Suprapubic skin (tissue), 4 donors: ENCODE data around the gene TSSK2. TPM values are rescaled to one million over a fixed set of nuclear protein-coding genes. Genes with fewer than 3 reads are reported as not detected.
A peak's percentile ranks its signal among the peaks of the same experiment; 100 is the strongest.

Experiments
- DNase-seq, 2 donors: peaks; one replicate each; pipeline ENCODE4 v3.0.0-alpha.2; 2019; ENCODE audit warnings: low spot score in 2 of 2
- H3K27ac ChIP-seq: fragments of 200-600 bp; sonication (generic); one replicate; pipeline ENCODE4 v1.5.1; 2019
- H3K27me3 ChIP-seq: fragments of 200-600 bp; sonication (generic); one replicate; pipeline ENCODE4 v1.5.1; 2019
- H3K36me3 ChIP-seq: fragments of 200-600 bp; sonication (generic); one replicate; pipeline ENCODE4 v1.5.1; 2019
- H3K4me1 ChIP-seq: fragments of 200-600 bp; sonication (generic); one replicate; pipeline ENCODE4 v1.5.1; 2019
- H3K4me3 ChIP-seq: fragments of 200-600 bp; sonication (generic); one replicate; pipeline ENCODE4 v1.5.1; 2019; ENCODE audit warnings: mild to moderate bottlenecking
- H3K9me3 ChIP-seq: fragments of 200-600 bp; sonication (generic); one replicate; pipeline ENCODE4 v1.5.1; 2019
- CTCF ChIP-seq, 2 donors: fragments of 200-600 bp in 1 of 2; fragments of 450-650 bp in 1 of 2; sonication (generic) in 1 of 2; IDR thresholded peaks; one replicate each; pipeline ENCODE4 v1.5.1; 2016 to 2019; ENCODE audit warnings: antibody characterized with exemption in 2 of 2, mild to moderate bottlenecking in 1 of 2, moderate library complexity in 1 of 2
- EP300 ChIP-seq: sonication (generic); formaldehyde crosslinking; IDR thresholded peaks from one replicate; pipeline ENCODE4 v1.6.1; 2017; ENCODE audit warnings: antibody characterized with exemption
- POLR2A ChIP-seq, 2 donors: fragments of 450-650 bp; IDR thresholded peaks; one replicate each; pipeline ENCODE4 v1.6.1; 2017; ENCODE audit warnings: antibody characterized with exemption in 2 of 2, mild to moderate bottlenecking in 2 of 2, moderate library complexity in 2 of 2
- POLR2AphosphoS5 ChIP-seq, 3 donors: sonication (generic); formaldehyde crosslinking; IDR thresholded peaks; one replicate each; pipeline ENCODE4 v1.6.1; 2017; ENCODE audit warnings: antibody characterized with exemption in 3 of 3
- WGBS: methylation state at CpG from one replicate; pipeline ENCODE4 v1.1.5; 2018; 5-methylcytosine and 5-hydroxymethylcytosine counted together
- total RNA-seq, 4 donors: library from RNA; depleted of rRNA; stranded (reverse); fragments of >200 nt; gene quantifications; one replicate each; pipeline ENCODE4 v1.1.0, GENCODE V29; 2016

The TSSK2 gene
- total RNA-seq, 4 donors from 2014 or later: not detected

- no peak for DNase-seq
- Histone ChIP-seq H3K27me3 (no peaks in the 10 kb centered on the region), H3K36me3 (peaks cover 5% of the 10 kb centered on the region), H3K4me3 (no peak overlapping the region), H3K27ac (no peak overlapping the region), H3K4me1 (peaks cover 47% of the 10 kb centered on the region), H3K9me3 (no peaks in the 10 kb centered on the region)
- TF ChIP-seq CTCF (IDR thresholded peaks at IDR 0.05) (no peak), EP300 (no peak), POLR2A (IDR thresholded peaks at IDR 0.05) (no peak), POLR2AphosphoS5 (IDR thresholded peaks at IDR 0.05) (no peak)
- WGBS: 84% methylated on average over 7 of the region's 7 CpGs
These were observed 3.1 kb upstream of the TSSK2 start for GRCh38 chr22:19128009-19128401.

GRCh38 chr22:19128946-19129727 is 2.0 kb upstream of the TSSK2 start:
- Histone ChIP-seq H3K27me3 (no peaks in the 10 kb centered on the region), H3K27ac (peak overlapping the region; percentile 66), H3K9me3 (no peaks in the 10 kb centered on the region), H3K4me3 (peak overlapping the region; percentile 13), H3K36me3 (peaks cover 17% of the 10 kb centered on the region), H3K4me1 (peaks cover 45% of the 10 kb centered on the region)
- DNase-seq: no peak
- TF ChIP-seq POLR2AphosphoS5 (IDR thresholded peaks at IDR 0.05) (no peak), EP300 (no peak), CTCF (IDR thresholded peaks at IDR 0.05) (no peak), POLR2A (IDR thresholded peaks at IDR 0.05) (no peak)
- WGBS: 62% methylated on average over 7 of the region's 7 CpGs

GRCh38 chr22:19129871-19130270 is 1.2 kb upstream of the TSSK2 start:
- H3K27ac ChIP-seq: peak overlapping the region; percentile 66
- peak in 1 of 2 donors; percentile 81 for DNase-seq
- peaks cover 24% of the 10 kb centered on the region for H3K36me3 ChIP-seq
- H3K4me1 ChIP-seq: peaks cover 45% of the 10 kb centered on the region
- H3K4me3 ChIP-seq: peak overlapping the region; percentile 13
- TF ChIP-seq POLR2A (IDR thresholded peaks at IDR 0.05) (no peak), CTCF (IDR thresholded peaks at IDR 0.05) (no peak), EP300 (no peak), POLR2AphosphoS5 (IDR thresholded peaks at IDR 0.05) (no peak)
- WGBS: 39% methylated on average over 6 of the region's 8 CpGs
- H3K27me3 ChIP-seq: no peaks in the 10 kb centered on the region
- no peaks in the 10 kb centered on the region for H3K9me3 ChIP-seq

DNA sequence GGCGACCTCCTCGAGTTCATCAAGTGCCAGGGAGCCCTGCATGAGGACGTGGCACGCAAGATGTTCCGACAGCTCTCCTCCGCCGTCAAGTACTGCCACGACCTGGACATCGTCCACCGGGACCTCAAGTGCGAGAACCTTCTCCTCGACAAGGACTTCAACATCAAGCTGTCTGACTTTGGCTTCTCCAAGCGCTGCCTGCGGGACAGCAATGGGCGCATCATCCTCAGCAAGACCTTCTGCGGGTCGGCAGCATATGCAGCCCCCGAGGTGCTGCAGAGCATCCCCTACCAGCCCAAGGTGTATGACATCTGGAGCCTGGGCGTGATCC is 542 bp downstream of the TSSK2 start:
- Histone ChIP-seq H3K27me3 (no peaks in the 10 kb centered on the region), H3K4me1 (peaks cover 40% of the 10 kb centered on the region), H3K36me3 (peaks cover 42% of the 10 kb centered on the region), H3K27ac (no peak overlapping the region), H3K4me3 (no peak overlapping the region), H3K9me3 (no peaks in the 10 kb centered on the region)
- TF ChIP-seq POLR2A (IDR thresholded peaks at IDR 0.05): no peak
- no peak for TF ChIP-seq EP300
- no peak for TF ChIP-seq CTCF (IDR thresholded peaks at IDR 0.05)
- no peak for TF ChIP-seq POLR2AphosphoS5 (IDR thresholded peaks at IDR 0.05)
- 97% methylated on average over 18 of the region's 19 CpGs for WGBS
- DNase-seq: no peak

DNA sequence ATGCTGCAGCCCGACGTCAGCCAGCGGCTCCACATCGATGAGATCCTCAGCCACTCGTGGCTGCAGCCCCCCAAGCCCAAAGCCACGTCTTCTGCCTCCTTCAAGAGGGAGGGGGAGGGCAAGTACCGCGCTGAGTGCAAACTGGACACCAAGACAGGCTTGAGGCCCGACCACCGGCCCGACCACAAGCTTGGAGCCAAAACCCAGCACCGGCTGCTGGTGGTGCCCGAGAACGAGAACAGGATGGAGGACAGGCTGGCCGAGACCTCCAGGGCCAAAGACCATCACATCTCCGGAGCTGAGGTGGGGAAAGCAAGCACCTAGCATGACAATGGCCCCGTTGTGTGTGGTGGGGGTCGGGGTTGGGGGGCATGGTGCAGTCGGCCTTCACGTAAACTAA is 1.0 kb downstream of the TSSK2 start:
- no peaks in the 10 kb centered on the region for H3K9me3 ChIP-seq
- no peaks in the 10 kb centered on the region for H3K27me3 ChIP-seq
- no peak for DNase-seq
- H3K36me3 ChIP-seq: peaks cover 47% of the 10 kb centered on the region
- 98% methylated on average over 10 of the region's 20 CpGs for WGBS
- H3K27ac ChIP-seq: no peak overlapping the region
- peaks cover 35% of the 10 kb centered on the region for H3K4me1 ChIP-seq
- no peak for TF ChIP-seq POLR2AphosphoS5 (IDR thresholded peaks at IDR 0.05)
- no peak for TF ChIP-seq POLR2A (IDR thresholded peaks at IDR 0.05)
- no peak for TF ChIP-seq CTCF (IDR thresholded peaks at IDR 0.05)
- TF ChIP-seq EP300: no peak
- H3K4me3 ChIP-seq: no peak overlapping the region
